Peyer's patch (tissue), 4 donors: ENCODE measurements around the gene GDAP1L1. TPM values are rescaled to one million over a fixed set of nuclear protein-coding genes. Genes with fewer than 3 reads are reported as not detected.
A peak's percentile ranks its signal among the peaks of the same experiment; 100 is the strongest.
"Not testable (repeated sequence)": the region's sequence is repeated elsewhere in the genome, so short reads cannot be mapped to it uniquely, and the experiment has no call there.

ENCODE experiments used
- DNase-seq, 3 donors: peaks; one replicate each; pipeline ENCODE4 v3.0.0-alpha.2; 2017 to 2019
- H3K27ac ChIP-seq, 4 donors: fragments of 200-600 bp; sonication (generic); one replicate each; pipeline ENCODE4 v1.5.1; 2016 to 2019
- H3K27me3 ChIP-seq, 2 donors: fragments of 200-600 bp; sonication (generic); one replicate each; pipeline ENCODE4 v1.5.1; 2019
- H3K36me3 ChIP-seq, 3 donors: fragments of 200-600 bp; sonication (generic); one replicate each; pipeline ENCODE4 v1.5.1; 2016 to 2019
- H3K4me1 ChIP-seq, 4 donors: fragments of 200-600 bp; sonication (generic); one replicate each; pipeline ENCODE4 v1.5.1; 2016 to 2019
- H3K4me3 ChIP-seq, 4 donors: fragments of 200-600 bp; sonication (generic); 1 replicate in 3 of 4; 2 replicates in 1 of 4; pipeline ENCODE4 v1.5.1; 2016 to 2019; ENCODE audit warnings: mild to moderate bottlenecking in 1 of 4
- H3K9me3 ChIP-seq, 4 donors: fragments of 200-600 bp; sonication (generic); one replicate each; pipeline ENCODE4 v1.5.1; 2016 to 2019; ENCODE audit warnings: mild to moderate bottlenecking in 1 of 4
- POLR2A ChIP-seq, 2 donors: fragments of 450-650 bp; IDR thresholded peaks; one replicate each; pipeline ENCODE4 v1.5.1; 2017; ENCODE audit warnings: antibody characterized with exemption in 2 of 2, mild to moderate bottlenecking in 2 of 2, moderate library complexity in 2 of 2
- total RNA-seq, 4 donors: library from RNA; depleted of rRNA; stranded (reverse); fragments of >200 nt; gene quantifications; one replicate each; pipeline ENCODE4 v1.1.0, GENCODE V29; 2016
- TF ChIP-seq, protein P1 (sequence below), 6 experiments: fragments of 450-650 bp in 4 of 6; fragments of 200-600 bp in 2 of 6; sonication (generic) in 1 of 6; IDR thresholded peaks; one replicate each; pipeline ENCODE4 v1.5.1; 2017 to 2019; ENCODE audit warnings: antibody characterized with exemption in 6 of 6, mild to moderate bottlenecking in 3 of 6, moderate library complexity in 1 of 6

Gene GDAP1L1
- total RNA-seq, 4 donors from 2014 or later = 1.2 to 2.3 TPM; not detected in 2

DNA sequence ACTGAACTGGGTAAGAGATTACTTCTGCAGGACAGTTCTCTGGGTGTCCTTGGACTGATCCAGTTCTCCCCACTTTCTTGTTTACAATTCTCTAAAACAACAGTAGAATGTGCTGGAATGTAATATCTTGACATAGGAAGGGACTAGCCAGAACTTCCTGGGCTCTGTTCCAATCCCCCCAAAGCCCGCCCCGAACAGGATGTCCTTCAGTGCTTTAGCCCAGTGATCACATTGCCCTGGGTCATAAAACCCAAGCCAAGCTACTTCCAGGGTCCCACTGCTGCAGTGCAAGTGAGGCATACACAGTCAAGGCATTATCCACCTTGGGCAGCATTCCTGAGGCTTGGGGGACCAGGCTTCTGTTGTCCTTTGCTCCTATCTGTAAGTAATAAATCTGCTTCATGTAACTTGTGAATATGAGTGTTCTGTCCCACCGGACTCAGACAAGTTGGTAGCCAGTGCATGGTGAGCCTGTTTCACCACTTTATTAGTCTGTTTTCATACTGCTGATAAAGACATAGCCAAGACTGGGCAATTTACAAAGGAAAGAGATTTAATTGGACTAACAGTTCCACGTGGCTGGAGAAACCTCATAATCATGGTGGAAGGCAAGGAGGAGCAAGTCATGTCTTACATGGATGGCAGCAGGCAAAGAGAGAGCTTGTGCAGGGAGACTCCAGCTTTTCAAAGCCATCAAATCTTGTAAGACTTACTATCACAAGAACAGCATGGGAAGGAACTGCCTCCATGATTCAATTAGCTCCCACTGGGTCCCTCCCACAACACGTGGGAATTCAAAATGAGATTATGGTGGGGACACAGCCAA lies 40.4 kb downstream of the GDAP1L1 start:
- Histone ChIP-seq H3K36me3 (no peaks in the 10 kb centered on the region), H3K4me1 (no peaks in the 10 kb centered on the region), H3K27me3 (no peaks in the 10 kb centered on the region), H3K9me3 (no peaks in the 10 kb centered on the region), H3K4me3 (no peak overlapping the region), H3K27ac (no peak overlapping the region)
- TF ChIP-seq, protein P1, sequence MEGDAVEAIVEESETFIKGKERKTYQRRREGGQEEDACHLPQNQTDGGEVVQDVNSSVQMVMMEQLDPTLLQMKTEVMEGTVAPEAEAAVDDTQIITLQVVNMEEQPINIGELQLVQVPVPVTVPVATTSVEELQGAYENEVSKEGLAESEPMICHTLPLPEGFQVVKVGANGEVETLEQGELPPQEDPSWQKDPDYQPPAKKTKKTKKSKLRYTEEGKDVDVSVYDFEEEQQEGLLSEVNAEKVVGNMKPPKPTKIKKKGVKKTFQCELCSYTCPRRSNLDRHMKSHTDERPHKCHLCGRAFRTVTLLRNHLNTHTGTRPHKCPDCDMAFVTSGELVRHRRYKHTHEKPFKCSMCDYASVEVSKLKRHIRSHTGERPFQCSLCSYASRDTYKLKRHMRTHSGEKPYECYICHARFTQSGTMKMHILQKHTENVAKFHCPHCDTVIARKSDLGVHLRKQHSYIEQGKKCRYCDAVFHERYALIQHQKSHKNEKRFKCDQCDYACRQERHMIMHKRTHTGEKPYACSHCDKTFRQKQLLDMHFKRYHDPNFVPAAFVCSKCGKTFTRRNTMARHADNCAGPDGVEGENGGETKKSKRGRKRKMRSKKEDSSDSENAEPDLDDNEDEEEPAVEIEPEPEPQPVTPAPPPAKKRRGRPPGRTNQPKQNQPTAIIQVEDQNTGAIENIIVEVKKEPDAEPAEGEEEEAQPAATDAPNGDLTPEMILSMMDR (IDR thresholded peaks at IDR 0.05) = no peak
- TF ChIP-seq POLR2A (IDR thresholded peaks at IDR 0.05) = no peak
- no peak for DNase-seq

DNA sequence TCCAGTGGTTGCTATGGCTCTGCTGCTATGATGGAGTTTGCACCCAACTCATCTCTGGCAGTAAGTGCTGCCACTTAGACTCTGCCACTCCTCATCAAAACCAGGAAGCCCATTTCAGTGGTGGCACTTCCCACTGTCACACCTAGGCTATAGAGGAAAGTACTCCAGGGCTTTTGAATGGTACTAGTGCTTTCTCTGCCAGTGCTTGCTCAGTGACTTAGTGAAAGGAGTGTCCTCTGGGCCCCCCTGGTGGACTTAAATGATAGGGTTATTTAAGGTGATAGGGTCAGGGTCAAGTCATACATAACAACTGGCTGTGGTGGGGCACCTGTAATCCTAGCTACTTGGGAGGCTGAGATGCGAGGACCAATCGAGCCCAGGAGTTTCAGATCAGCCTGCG lies 41.1 kb downstream of the GDAP1L1 start:
- H3K9me3 ChIP-seq = no peaks in the 10 kb centered on the region
- no peak overlapping the region for H3K27ac ChIP-seq
- H3K4me1 ChIP-seq = no peaks in the 10 kb centered on the region
- H3K36me3 ChIP-seq = no peaks in the 10 kb centered on the region
- H3K4me3 ChIP-seq = no peak overlapping the region
- no peak for TF ChIP-seq POLR2A (IDR thresholded peaks at IDR 0.05)
- TF ChIP-seq, protein P1 (IDR thresholded peaks at IDR 0.05) = peak in 1 of 6 experiments; percentile 14
- no peak for DNase-seq
- no peaks in the 10 kb centered on the region for H3K27me3 ChIP-seq

DNA sequence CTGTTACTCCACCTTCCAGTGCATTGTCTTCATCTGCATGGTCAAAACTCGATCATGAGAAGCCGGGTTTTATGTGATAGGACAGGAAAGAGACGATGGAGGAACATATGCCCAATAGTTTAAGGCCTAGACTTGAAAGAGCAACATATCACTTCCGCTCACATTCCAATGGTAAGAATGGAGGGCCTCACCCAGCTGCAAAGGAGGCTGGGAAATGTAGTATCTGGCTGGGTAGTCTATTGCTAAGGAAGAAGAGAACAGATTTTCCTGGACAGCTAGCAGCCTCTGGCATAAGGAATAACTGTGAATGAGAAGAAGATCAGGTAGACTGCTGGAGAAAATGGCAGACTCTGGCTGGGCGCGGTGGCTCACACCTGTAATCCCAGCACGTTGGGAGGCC lies 44.6 kb downstream of the GDAP1L1 start:
- Histone ChIP-seq H3K4me3 (no peak overlapping the region), H3K36me3 (no peaks in the 10 kb centered on the region), H3K27ac (no peak overlapping the region), H3K4me1 (no peaks in the 10 kb centered on the region), H3K27me3 (no peaks in the 10 kb centered on the region), H3K9me3 (no peaks in the 10 kb centered on the region)
- no peak for DNase-seq
- no peak for TF ChIP-seq POLR2A (IDR thresholded peaks at IDR 0.05)
- TF ChIP-seq, protein P1 (IDR thresholded peaks at IDR 0.05) = no peak

DNA sequence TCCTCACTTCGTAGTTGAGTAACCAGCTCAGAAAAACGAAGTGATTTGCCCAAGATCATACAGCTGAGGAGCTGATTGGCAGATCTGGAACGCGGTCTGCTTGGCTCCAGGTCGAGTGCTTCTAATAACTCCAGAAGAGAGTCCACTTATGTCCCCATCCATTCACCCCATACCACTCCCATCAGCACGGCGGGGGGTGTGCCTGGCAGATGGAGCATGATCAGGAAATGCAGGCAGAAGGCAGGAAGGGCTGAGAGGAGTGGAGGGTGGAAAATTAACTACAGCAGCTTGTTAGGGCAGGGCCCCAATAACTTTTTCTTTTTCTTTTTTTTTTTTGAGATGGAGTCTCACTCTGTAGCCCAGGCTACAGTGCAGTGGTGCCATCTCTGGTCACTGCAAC lies 48.9 kb downstream of the GDAP1L1 start:
- H3K4me1 ChIP-seq = no peaks in the 10 kb centered on the region
- H3K9me3 ChIP-seq = no peaks in the 10 kb centered on the region
- TF ChIP-seq POLR2A (IDR thresholded peaks at IDR 0.05) = no peak
- TF ChIP-seq, protein P1 (IDR thresholded peaks at IDR 0.05) = no peak
- no peak overlapping the region for H3K4me3 ChIP-seq
- DNase-seq = no peak
- no peaks in the 10 kb centered on the region for H3K27me3 ChIP-seq
- H3K36me3 ChIP-seq = no peaks in the 10 kb centered on the region
- no peak overlapping the region for H3K27ac ChIP-seq

GRCh38 chr20:44297721-44298120 lies 50.6 kb downstream of the GDAP1L1 start:
- no peak for DNase-seq
- Histone ChIP-seq H3K27ac (no peak overlapping the region), H3K27me3 (no peaks in the 10 kb centered on the region), H3K4me3 (no peak overlapping the region), H3K36me3 (no peaks in the 10 kb centered on the region), H3K4me1 (peaks cover 0 to 6% (median 0%) of the 10 kb centered on the region in 4 donors), H3K9me3 (no peaks in the 10 kb centered on the region)
- TF ChIP-seq, protein P1 (IDR thresholded peaks at IDR 0.05) = no peak
- no peak for TF ChIP-seq POLR2A (IDR thresholded peaks at IDR 0.05)

DNA sequence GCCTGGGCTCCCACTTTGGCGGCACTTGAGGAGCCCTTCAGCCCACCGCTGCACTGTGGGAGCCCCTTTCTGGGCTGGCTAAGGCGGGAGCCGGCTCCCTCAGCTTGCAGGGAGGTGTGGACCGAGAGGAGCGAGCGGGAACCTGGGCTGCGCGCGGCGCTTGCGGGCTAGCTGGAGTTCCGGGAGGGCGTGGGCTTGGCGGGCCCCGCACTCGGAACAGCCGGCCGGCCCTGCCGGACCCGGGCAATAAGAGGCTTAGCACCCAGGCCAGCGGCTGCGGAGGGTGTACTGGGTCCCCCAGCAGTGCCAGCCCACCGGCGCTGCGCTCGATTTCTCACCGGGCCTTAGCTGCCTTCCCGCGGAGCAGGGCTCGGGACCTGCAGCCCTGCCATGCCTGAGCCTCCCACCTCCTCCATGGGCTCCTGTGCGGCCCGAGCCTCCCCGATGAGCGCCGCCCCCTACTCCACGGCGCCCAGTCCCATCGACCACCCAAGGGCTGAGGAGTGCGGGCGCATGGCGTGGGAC lies 52.0 kb downstream of the GDAP1L1 start:
- not testable (repeated sequence) for H3K4me3 ChIP-seq, H3K27ac ChIP-seq, H3K9me3 ChIP-seq, H3K27me3 ChIP-seq, DNase-seq, H3K36me3 ChIP-seq, H3K4me1 ChIP-seq
